Glutamatergic neuron (in vitro differentiated cells): ENCODE results near the gene CAVIN4. TPM values are rescaled to one million over a fixed set of nuclear protein-coding genes. Genes with fewer than 3 reads are reported as not detected.

Experiments
- DNase-seq: peaks from one replicate; pipeline ENCODE4 v3.0.0; 2022
- H3K27ac Mint-ChIP-seq: one replicate; pipeline ENCODE4 v1.8.0; 2020; ENCODE audit warnings: mild to moderate bottlenecking, mixed read lengths, inconsistent platforms; ENCODE audit not compliant: unreplicated experiment
- H3K27me3 Mint-ChIP-seq: one replicate; pipeline ENCODE4 v1.8.0; 2020; ENCODE audit warnings: mild to moderate bottlenecking, moderate library complexity, mixed read lengths, inconsistent platforms; ENCODE audit not compliant: unreplicated experiment
- H3K36me3 Mint-ChIP-seq: one replicate; pipeline ENCODE4 v1.8.0; 2020; ENCODE audit warnings: mild to moderate bottlenecking, mixed read lengths, inconsistent platforms; ENCODE audit not compliant: unreplicated experiment
- H3K4me1 Mint-ChIP-seq: one replicate; pipeline ENCODE4 v1.8.0; 2020; ENCODE audit warnings: mild to moderate bottlenecking, low read depth, mixed read lengths, inconsistent platforms; ENCODE audit not compliant: unreplicated experiment
- H3K4me3 Mint-ChIP-seq: one replicate; pipeline ENCODE4 v1.8.0; 2020; ENCODE audit warnings: mild to moderate bottlenecking, mixed read lengths, inconsistent platforms; ENCODE audit not compliant: unreplicated experiment
- H3K9me3 Mint-ChIP-seq: one replicate; pipeline ENCODE4 v1.8.0; 2020; ENCODE audit warnings: mild to moderate bottlenecking, moderate library complexity, mixed read lengths, inconsistent platforms; ENCODE audit not compliant: unreplicated experiment
- total RNA-seq: library from RNA; stranded (reverse); fragmentation: NEBNext Ultra II Directional; extraction: Animal tissue kit (Norgen Biotek cat#: 25700); gene quantifications from one replicate; pipeline ENCODE4 v1.2.1, GENCODE V29; 2021; ENCODE audit not compliant: unreplicated experiment
- TF ChIP-seq, protein P1 (sequence below): fragments of 200-600 bp; sonication (generic); IDR thresholded peaks from one replicate; pipeline ENCODE4 v1.5.0; 2021; ENCODE audit not compliant: partially characterized antibody, unreplicated experiment

Gene CAVIN4
- total RNA-seq, 1 donor from 2014 or later, result 32.9 TPM

DNA sequence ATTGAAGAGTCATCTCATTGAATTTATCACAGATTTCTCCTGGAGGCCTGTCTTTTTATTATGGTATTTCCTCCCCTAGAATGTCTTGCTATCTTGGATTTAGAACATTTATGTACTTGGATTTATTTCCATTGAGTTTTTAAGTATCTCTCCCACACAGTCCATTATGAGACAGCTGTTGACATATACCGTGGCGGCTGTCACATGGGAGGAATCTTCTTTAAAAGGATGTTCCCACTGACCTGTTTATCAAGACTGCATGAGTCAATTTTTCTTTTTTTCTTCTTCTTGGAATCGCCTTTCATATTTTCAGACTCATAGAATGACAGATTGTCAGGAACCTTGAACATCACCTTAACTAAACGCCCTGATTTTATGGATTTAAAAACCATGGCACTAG is 2.9 kb upstream of the CAVIN4 start:
- DNase-seq, result no peak
- no peaks in the 10 kb centered on the region for H3K27me3 Mint-ChIP-seq
- H3K36me3 Mint-ChIP-seq, result peaks cover under 1% of the 10 kb centered on the region
- TF ChIP-seq, protein P1, sequence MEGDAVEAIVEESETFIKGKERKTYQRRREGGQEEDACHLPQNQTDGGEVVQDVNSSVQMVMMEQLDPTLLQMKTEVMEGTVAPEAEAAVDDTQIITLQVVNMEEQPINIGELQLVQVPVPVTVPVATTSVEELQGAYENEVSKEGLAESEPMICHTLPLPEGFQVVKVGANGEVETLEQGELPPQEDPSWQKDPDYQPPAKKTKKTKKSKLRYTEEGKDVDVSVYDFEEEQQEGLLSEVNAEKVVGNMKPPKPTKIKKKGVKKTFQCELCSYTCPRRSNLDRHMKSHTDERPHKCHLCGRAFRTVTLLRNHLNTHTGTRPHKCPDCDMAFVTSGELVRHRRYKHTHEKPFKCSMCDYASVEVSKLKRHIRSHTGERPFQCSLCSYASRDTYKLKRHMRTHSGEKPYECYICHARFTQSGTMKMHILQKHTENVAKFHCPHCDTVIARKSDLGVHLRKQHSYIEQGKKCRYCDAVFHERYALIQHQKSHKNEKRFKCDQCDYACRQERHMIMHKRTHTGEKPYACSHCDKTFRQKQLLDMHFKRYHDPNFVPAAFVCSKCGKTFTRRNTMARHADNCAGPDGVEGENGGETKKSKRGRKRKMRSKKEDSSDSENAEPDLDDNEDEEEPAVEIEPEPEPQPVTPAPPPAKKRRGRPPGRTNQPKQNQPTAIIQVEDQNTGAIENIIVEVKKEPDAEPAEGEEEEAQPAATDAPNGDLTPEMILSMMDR, result no peak
- peaks cover 7% of the 10 kb centered on the region for H3K4me1 Mint-ChIP-seq
- H3K27ac Mint-ChIP-seq, result no peak overlapping the region
- no peaks in the 10 kb centered on the region for H3K9me3 Mint-ChIP-seq
- no peak overlapping the region for H3K4me3 Mint-ChIP-seq

DNA sequence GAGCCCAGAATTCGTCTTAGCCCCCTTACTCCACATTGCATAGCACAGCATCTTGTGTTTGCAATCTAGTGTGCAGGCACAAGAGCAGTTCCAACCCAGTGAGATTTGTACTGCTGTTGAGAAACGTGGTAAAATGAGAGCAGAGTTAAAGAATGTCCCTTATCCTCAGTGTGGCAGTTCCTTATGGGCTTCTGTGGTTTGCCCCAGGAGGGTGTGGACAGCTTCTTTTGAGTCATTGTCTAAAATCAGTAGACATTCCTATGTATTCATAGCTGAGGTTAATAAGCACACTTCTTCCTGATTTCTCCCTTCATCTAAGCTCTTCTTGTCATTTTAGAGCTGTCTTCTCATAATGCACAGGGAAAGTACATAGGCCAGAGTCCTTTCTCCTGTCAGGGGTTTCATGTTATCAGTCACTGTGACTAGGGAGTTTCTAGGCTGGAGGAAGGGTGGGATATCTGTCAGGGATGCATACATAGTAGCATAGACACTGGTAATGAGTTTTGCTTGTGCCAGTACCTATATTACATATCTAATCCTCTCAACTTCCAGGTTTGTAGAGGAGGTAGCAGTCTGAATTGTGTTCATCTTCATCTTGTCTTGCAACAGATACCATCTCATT is 2.0 kb upstream of the CAVIN4 start:
- Mint-ChIP-seq H3K9me3 (no peaks in the 10 kb centered on the region), H3K27ac (peak overlapping the region; percentile 43), H3K4me1 (peaks cover 6% of the 10 kb centered on the region), H3K36me3 (no peaks in the 10 kb centered on the region), H3K27me3 (no peaks in the 10 kb centered on the region), H3K4me3 (no peak overlapping the region)
- TF ChIP-seq, protein P1, result no peak
- no peak for DNase-seq

DNA sequence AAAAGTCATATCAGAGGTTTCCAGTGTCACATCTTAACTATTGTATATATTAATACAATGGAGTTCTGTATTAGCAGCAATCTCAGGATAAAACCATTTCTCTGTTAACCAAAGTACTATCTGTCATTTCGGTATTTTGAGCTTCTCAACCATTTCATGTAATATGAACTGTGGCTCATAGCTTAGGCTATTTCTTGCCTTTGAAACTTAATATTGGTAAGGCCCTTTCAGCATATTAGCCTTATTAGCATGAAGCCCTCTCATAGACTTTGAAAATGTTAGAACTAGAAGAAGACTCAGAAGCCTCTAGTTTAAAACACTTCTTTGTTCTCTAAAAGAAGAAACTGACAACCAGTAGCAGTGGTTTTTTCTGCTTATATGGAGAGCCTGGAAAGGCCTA is 731 bp downstream of the CAVIN4 start:
- peaks cover 3% of the 10 kb centered on the region for H3K9me3 Mint-ChIP-seq

DNA sequence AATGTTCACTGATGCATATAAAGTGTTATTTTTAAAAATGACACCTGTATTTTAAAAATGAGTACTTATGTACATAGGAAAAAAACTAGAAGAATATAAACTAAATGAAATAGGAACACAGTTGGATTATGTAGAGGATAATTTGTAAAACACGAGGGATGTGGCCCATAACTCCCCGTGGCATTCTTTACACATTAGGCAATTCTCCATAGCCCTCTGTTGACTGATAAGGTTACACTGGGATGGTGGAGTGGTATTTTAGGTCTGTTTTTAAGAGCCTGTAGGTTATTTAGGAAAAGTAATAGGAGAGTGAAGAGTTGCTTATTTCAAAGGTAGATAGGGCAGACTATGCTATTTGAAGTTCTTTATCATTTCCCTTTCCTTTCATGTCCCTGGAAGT is 1.8 kb downstream of the CAVIN4 start:
- DNase-seq, result no peak
- no peaks in the 10 kb centered on the region for H3K27me3 Mint-ChIP-seq
- H3K4me1 Mint-ChIP-seq, result no peaks in the 10 kb centered on the region
- no peak overlapping the region for H3K27ac Mint-ChIP-seq
- no peaks in the 10 kb centered on the region for H3K36me3 Mint-ChIP-seq
- TF ChIP-seq, protein P1, result no peak
- H3K9me3 Mint-ChIP-seq, result peaks cover 3% of the 10 kb centered on the region
- H3K4me3 Mint-ChIP-seq, result no peak overlapping the region

More for the DNA sequence above, 731 bp downstream of the CAVIN4 start:
- no peak for DNase-seq
- Mint-ChIP-seq H3K27me3 (no peaks in the 10 kb centered on the region), H3K4me1 (no peaks in the 10 kb centered on the region), H3K4me3 (no peak overlapping the region), H3K36me3 (no peaks in the 10 kb centered on the region), H3K27ac (no peak overlapping the region)
- TF ChIP-seq, protein P1, result no peak

DNA sequence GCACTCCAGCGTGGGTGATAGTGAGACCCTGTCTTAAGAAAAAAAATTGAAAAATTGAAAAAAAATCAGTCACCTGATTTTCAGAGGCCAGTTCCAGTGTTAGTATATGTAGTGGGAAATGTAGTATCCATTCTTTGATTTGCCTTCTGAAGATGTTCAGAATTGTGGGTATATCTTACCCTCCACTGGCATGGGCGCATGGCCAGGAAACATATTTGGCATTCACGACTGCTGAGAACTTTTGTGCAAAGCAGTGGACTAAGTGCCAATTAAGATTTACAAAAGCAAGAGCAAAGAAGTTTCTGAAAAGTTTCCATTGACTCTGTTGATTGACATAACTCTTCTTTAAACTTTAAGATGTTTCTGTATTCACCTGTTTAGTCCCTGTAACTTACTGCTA is 2.4 kb downstream of the CAVIN4 start:
- TF ChIP-seq, protein P1, result no peak
- DNase-seq, result no peak
- H3K27ac Mint-ChIP-seq, result no peak overlapping the region
- no peak overlapping the region for H3K4me3 Mint-ChIP-seq
- no peaks in the 10 kb centered on the region for H3K4me1 Mint-ChIP-seq
- peaks cover 3% of the 10 kb centered on the region for H3K9me3 Mint-ChIP-seq
- H3K36me3 Mint-ChIP-seq, result no peaks in the 10 kb centered on the region
- no peaks in the 10 kb centered on the region for H3K27me3 Mint-ChIP-seq
